ENCODE results near the gene MCL1.

- peak; percentile 30 for TF ChIP-seq POLR2A (IDR thresholded peaks at IDR 0.05; ENCODE audit: low read length)
- no peak for TF ChIP-seq GATA1 (IDR thresholded peaks at IDR 0.05; ENCODE audit: low read depth, low read length)
Measured at GRCh38 chr1:150577557-150578271, 1.7 kb downstream of the MCL1 start.

Data from erythroblast (primary cell).